Measurements from ENCODE around the gene UGCG. TPM values are rescaled to one million over a fixed set of nuclear protein-coding genes. Genes with fewer than 3 reads are reported as not detected.

UGCG gene
- total and polyA plus RNA-seq, 9 of the 15 experiments (the other 6 are each of a cell fraction or from before 2014, with no cell fraction given): 20.0 to 40.3 (median 29.2) TPM

DNA sequence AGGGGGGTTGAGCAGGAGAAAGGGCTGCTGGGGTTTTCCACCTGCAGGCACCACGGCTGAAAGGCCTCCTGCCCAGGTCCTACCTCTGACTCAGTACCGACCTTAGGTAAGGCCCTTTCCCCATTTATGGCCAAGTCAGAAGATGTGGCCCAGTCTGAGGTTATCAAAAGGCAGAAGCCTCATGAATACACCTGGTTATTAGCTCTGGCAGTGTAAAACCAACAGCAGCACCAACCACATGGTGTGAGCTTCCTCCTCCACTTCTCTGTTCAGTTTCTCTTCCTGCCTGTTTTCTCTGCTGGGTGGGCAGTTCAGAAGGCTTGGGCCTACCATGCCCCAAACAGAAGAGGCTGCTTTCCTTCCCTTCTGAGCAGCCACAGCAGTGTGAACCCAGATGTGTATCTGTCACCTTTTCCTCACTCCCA is 86.9 kb downstream of the UGCG start:
- 18% methylated on average over 2 of the region's 2 CpGs for WGBS (ENCODE audit: insufficient coverage, low coverage, missing lambda C conversion rate)
- Histone ChIP-seq H3K9me1 (ENCODE audit: control insufficient read depth, insufficient read depth, low read length) (no peaks in the 10 kb centered on the region), H2AFZ (ENCODE audit: low read depth, low read length) (no peak overlapping the region), H3K9ac (ENCODE audit: insufficient read depth in 1 of 2, low read depth in 2 of 2, low read length in 2 of 2) (no peak overlapping the region), H3K79me2 (ENCODE audit: control insufficient read depth, insufficient read depth, low read length) (no peaks in the 10 kb centered on the region), H3K4me2 (ENCODE audit: insufficient read depth, low read length) (no peak overlapping the region), H3K36me3 (ENCODE audit: control insufficient read depth, insufficient read depth, low read length) (no peaks in the 10 kb centered on the region), H3K9me3 (replicated peaks; ENCODE audit: control insufficient read depth, insufficient read depth, low read depth, low read length) (no peaks in the 10 kb centered on the region), H3K27ac (ENCODE audit: extremely low read depth, low read depth, low read length) (no peak overlapping the region), H4K20me1 (replicated peaks; ENCODE audit: control insufficient read depth, insufficient read depth, low read length) (no peaks in the 10 kb centered on the region), H3K27me3 (ENCODE audit: control insufficient read depth in 2 of 2, insufficient read depth in 2 of 2, low read length in 2 of 2) (peaks cover 0 to 6% of the 10 kb centered on the region in 2 experiments; a peak in 3 of 5 replicates), H3K4me1 (replicated peaks in 1 of 2; ENCODE audit: control insufficient read depth in 2 of 2, insufficient read depth in 2 of 2, low read length in 2 of 2) (peaks cover 9 to 11% of the 10 kb centered on the region in 2 experiments; a peak in 4 of 5 replicates), H3K4me3 (no peak overlapping the region)
- intact Hi-C loops (cut with micrococcal nuclease) (loop anchor here (5.0 kb wide), 2 partner anchors 89 to 156 kb away; no protein-coding TSS in a partner anchor), in situ Hi-C loops (cut with MboI) (no loop called here)
- CTCF ChIA-PET (ENCODE audit: low intra/inter-chr PET ratio): no interaction called here
- FAIRE-seq (no peak), DNase-seq (ENCODE audit: extremely low read depth in 1 of 4, low spot score in 3 of 4) (no peak), ATAC-seq (no peak)
- TF ChIP-seq RFX5 (IDR thresholded peaks at IDR 0.05; ENCODE audit: low read depth, low read length) (no peak), PHF8 (IDR thresholded peaks at IDR 0.05; ENCODE audit: borderline replicate concordance, low read length) (no peak), CHD1 (IDR thresholded peaks at IDR 0.05; ENCODE audit: low read length) (no peak), ATF4 (CRISPR knock-in tag; IDR thresholded peaks at IDR 0.05) (no peak), NCOA1 (IDR thresholded peaks at IDR 0.05; ENCODE audit: low read depth) (no peak), XRCC4 (IDR thresholded peaks at IDR 0.05; ENCODE audit: extremely low read depth, insufficient read depth, insufficient read length) (no peak), ZNF830 (CRISPR knock-in tag; IDR thresholded peaks at IDR 0.05) (no peak), MTA3 (IDR thresholded peaks at IDR 0.05; ENCODE audit: borderline replicate concordance) (no peak), KLF10 (CRISPR knock-in tag; IDR thresholded peaks at IDR 0.05) (no peak), ZNF143 (CRISPR knock-in tag; IDR thresholded peaks at IDR 0.05) (no peak), C11orf30 (IDR thresholded peaks at IDR 0.05; ENCODE audit: low read depth) (no peak), BDP1 (IDR thresholded peaks at IDR 0.05; ENCODE audit: insufficient read depth, insufficient read length) (no peak), CREBBP (IDR thresholded peaks at IDR 0.05; ENCODE audit: low read depth, low read length) (no peak), MEIS2 (IDR thresholded peaks at IDR 0.05; ENCODE audit: partially characterized antibody) (no peak), ZNF24 (IDR thresholded peaks at IDR 0.05) (no peak), ETV1 (tag; conservative IDR thresholded peaks at IDR 0.05; ENCODE audit: low read depth) (no peak), RCOR1 (IDR thresholded peaks at IDR 0.05; ENCODE audit: borderline replicate concordance in 1 of 2, low read depth in 2 of 2, low read length in 2 of 2) (no peak)
- TF ChIP-seq, protein P1, sequence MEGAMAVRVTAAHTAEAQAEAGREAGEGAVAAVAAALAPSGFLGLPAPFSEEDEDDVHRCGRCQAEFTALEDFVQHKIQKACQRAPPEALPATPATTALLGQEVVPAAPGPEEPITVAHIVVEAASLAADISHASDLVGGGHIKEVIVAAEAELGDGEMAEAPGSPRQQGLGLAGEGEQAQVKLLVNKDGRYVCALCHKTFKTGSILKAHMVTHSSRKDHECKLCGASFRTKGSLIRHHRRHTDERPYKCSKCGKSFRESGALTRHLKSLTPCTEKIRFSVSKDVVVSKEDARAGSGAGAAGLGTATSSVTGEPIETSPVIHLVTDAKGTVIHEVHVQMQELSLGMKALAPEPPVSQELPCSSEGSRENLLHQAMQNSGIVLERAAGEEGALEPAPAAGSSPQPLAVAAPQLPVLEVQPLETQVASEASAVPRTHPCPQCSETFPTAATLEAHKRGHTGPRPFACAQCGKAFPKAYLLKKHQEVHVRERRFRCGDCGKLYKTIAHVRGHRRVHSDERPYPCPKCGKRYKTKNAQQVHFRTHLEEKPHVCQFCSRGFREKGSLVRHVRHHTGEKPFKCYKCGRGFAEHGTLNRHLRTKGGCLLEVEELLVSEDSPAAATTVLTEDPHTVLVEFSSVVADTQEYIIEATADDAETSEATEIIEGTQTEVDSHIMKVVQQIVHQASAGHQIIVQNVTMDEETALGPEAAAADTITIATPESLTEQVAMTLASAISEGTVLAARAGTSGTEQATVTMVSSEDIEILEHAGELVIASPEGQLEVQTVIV (CRISPR knock-in tag; IDR thresholded peaks at IDR 0.05; ENCODE audit: borderline replicate concordance): no peak
- POLR2A ChIA-PET: no interaction called here
- no TSS peak for BruUV-seq (replicated peaks)
